GM19455 (cell line): ENCODE data around the gene CCS.
"Not testable (repeated sequence)": the region's sequence is repeated elsewhere in the genome, so short reads cannot be mapped to it uniquely, and the experiment has no call there.

Source experiments
- ATAC-seq: cut with Tn5 transposase; IDR thresholded peaks from one replicate; pipeline ENCODE4 v1.9.1; 2021; ENCODE audit not compliant: unreplicated experiment

The CCS gene

GRCh38 chr11:66592457-66593302 lies at the start of gene CCS, which contains the start of gene CCDC87:
CCS (plus strand) TSS chr11:66593185; CDS start chr11:66593262, 77 bp downstream.
CCDC87 (minus strand) TSS chr11:66593063; CDS start chr11:66593015, 48 bp downstream.
- peak; percentile 96 for ATAC-seq

- no peak for ATAC-seq
Observed at GRCh38 chr11:66543263-66544107, 49.5 kb upstream of the CCS start.

GRCh38 chr11:66544952-66545351 lies 48.0 kb upstream of the CCS start:
- ATAC-seq = not testable (repeated sequence)

- ATAC-seq = peak; percentile 82
Observed at GRCh38 chr11:66545701-66546367, 47.2 kb upstream of the CCS start, which contains the start of gene ZDHHC24. ZDHHC24 (minus strand) TSS chr11:66546048; CDS start chr11:66546003, 45 bp downstream.

- ATAC-seq = no peak
Observed at GRCh38 chr11:66546368-66546965, 46.5 kb upstream of the CCS start, which contains the start of gene ACTN3. ACTN3 (plus strand) TSS chr11:66546903; CDS start chr11:66546938, 35 bp downstream.

- ATAC-seq = no peak
Observed at GRCh38 chr11:66546966-66547661, 45.9 kb upstream of the CCS start.

GRCh38 chr11:66547662-66548009 lies 45.3 kb upstream of the CCS start:
- ATAC-seq = no peak

GRCh38 chr11:66548041-66548440 lies 44.9 kb upstream of the CCS start:
- no peak for ATAC-seq

GRCh38 chr11:66548774-66549630 lies 44.0 kb upstream of the CCS start:
- ATAC-seq = no peak

GRCh38 chr11:66549696-66550095 lies 43.3 kb upstream of the CCS start:
- no peak for ATAC-seq

GRCh38 chr11:66550887-66551286 lies 42.1 kb upstream of the CCS start:
- no peak for ATAC-seq

GRCh38 chr11:66554602-66555001 lies 38.4 kb upstream of the CCS start:
- ATAC-seq = no peak

GRCh38 chr11:66555416-66555815 lies 37.6 kb upstream of the CCS start:
- ATAC-seq = no peak

- ATAC-seq = no peak
Observed at GRCh38 chr11:66556086-66556485, 36.9 kb upstream of the CCS start.

GRCh38 chr11:66557733-66558326 lies 35.2 kb upstream of the CCS start:
- ATAC-seq = no peak

- ATAC-seq = no peak
Observed at GRCh38 chr11:66559142-66559865, 33.7 kb upstream of the CCS start.

GRCh38 chr11:66559866-66560676 lies 32.9 kb upstream of the CCS start:
- ATAC-seq = no peak
